ENCODE data around the gene ZNF768.
A peak's percentile ranks its signal among the peaks of the same experiment; 100 is the strongest.
"Not testable (repeated sequence)": the region's sequence is repeated elsewhere in the genome, so short reads cannot be mapped to it uniquely, and the experiment has no call there.

ZNF768 gene

DNA sequence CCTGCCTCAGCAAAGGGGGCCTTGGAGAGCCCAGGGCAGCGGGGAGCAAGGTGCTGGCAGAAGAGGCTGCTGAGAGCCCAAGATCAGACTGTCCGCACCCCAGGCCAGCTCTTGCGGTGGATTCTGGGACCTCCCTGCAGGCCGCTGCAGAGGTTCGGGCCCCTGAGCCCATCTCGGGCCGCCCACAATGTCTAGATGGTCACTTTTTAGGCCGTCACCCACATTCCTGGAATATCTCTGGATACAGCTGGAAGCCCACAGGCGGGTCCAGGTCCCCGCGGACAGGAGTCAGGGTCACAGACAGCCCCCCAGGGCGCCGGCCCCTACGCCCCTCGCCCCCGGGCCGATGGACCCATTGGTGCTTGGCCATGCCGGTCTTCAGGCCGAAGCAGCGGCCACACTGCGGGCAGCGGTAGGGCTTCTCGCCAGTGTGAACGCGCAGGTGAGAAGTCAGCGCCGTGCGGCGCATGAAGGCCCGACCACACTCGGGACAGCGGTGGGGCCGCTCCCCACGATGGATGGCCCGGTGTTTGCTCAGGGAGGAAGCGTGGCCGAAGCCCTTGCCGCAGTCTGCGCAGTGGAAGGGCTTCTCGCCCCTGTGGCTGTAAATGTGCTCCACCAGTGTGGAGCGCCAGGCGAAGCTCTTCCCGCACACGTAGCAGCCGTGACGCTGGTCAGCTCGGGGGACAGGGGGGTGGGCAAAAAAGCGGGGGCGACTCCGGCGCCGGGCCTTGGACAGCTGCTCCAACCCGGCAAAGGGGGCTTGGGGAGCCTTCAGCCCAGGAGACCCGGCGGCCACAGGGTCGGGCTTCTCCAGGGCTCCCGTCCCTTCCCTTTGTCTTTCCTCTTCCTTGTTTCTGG, 6.1 kb upstream of the ZNF768 start:
- no peak for DNase-seq

DNA sequence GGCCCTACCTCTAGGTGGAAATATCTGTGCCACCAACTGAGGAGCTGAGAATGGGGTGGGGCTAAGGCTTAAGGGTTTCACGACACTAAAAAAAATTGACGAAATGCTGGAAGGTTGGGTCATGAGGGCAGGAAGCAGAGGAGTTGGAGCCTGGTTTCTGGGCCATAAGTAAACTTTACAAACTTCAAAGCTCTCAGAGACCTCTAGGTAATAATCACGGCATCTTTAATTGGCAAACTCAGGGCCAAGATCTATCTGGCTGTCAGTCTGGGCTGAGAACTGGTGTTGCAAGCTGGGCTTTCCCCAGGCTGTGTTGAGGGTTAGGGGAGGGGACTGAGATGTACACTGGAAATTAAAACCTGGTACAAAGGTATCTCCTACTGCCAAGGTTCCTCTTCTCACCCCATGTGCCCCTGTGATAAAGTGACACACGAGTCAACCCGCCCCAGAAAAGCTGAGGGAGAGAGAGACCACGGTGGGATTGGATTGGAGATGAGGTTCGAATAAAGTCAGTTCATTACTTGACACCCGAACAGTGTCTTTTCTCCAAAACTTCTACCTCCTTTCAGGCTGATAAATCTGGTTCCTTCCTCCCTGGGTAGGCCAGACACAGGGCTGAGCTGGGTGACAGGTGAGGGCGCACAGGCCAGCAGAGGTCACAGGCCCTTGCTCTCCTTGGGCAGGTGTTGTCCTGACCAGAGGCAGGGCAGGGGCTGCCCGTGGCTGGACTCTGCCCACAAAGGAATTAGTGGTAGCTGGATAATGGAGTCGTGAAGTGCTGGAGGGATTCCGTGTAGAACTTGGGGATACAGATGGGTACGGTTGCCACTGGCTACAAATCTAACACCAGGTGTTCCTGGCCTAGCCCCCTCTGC, 4.0 kb upstream of the ZNF768 start:
- peak; percentile 52 for DNase-seq

DNA sequence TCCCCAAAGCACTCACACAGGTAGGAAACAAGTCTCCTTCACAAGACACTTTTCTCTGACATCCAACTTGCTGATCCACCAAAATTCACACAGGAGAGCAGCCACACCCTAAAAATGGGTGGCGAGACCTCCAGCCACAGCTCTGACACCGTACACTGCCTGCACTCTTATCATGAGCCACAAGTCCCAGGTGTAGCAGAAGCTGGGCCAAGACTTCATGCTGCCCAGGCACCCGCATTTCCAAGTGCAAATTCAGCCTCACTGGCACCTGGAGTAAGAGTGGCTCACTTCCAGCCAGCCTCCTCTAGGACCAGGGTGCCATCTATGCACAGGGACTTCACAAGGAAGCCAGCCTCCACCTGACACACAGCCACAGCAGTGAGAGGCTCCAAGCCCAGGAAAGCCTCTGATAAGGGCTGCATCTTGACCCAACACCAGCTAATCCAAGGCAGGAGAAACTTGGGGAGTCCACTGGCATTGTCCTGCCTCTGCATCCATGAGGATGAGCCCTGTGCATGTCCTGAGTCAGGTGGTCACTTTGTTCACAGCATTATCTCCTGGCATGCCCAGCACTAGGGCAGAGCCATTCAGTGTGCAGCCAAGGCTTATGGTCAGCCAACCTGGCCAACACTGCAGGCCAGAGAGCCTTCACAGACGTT, 2.6 kb upstream of the ZNF768 start:
- DNase-seq = peak; percentile 56

DNA sequence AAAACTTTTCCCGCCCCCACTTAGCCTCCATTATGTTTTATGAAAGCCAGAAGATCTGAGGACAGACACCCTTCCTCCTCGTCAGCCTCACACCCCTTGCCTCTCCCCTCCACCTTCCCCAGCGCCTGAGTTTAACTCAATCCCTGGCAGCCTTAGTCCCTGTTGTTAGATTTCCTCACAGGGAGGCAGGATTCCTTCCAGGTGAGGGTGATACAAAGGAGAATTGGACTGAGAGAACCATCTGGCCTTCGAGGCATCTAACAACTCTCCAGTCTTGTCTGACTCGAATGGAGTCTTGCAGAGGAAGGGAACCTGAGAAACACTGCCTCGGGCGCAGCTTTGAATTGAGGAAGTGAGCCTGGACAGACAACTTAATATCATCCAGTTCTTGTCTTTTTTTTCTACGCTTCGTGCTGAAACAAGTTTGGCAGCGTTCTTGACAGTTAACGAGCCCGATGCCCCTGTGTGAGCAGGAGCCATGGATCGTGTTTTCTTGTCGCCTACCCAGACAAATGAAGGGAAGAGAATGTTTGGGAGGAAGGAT, 1.3 kb upstream of the ZNF768 start:
- peak; percentile 88 for DNase-seq

DNA sequence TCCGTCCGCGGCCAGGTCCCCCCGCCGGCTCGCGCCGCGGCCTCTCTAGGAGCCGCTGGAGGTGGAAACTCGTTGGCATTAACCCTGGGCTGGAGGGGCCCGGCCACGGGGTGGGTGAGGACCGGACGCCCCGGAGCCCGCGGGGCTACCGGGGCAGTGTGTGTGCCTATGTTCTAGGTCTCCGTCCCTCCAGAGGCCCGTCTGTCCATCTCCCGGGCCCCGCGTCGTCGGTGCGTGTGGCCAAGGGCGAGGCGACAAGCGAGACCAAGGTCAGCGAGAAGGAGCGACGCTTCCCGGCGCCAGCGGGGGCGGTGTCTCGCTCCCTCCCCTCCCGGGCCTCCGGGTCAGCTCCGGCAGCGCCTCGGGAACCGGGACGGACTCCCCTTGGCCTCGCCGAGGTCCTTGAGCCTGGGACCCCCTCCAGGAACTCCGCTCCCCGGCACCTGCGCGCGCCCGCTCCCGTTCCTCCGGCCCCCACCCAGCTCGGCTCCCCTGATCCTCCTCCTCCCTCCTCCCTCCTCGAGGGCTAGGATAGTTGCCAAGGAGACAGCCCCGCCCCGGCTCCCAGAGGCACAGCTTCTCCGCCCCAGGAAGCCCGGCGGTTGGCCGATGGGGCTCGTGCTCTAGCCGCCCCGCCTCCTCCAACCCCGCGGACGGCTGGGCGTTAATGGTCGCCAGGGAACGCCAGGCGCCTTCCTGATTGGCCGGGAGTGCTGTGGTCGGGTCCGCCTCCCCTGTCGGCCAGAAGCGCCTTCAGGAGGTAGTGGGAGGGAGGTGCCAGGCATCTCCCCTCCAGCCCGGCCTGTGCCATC, 663 bp upstream of the ZNF768 start:
- DNase-seq = peak; percentile 100

DNA sequence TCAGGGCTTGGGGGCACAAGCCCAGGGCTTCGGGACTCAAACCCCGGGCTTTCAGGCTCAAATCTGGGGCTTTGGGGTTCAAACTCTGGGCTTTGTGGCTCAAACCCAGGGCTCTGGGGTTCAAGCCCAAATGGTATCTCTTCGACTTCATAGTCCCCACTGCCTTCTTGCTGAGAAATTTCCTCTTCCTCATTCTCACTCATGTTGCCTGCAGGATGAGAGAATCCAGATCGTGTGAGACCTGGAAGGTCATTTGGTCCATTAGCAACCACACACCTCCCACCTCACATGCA, 576 bp downstream of the ZNF768 start:
- DNase-seq = no peak

DNA sequence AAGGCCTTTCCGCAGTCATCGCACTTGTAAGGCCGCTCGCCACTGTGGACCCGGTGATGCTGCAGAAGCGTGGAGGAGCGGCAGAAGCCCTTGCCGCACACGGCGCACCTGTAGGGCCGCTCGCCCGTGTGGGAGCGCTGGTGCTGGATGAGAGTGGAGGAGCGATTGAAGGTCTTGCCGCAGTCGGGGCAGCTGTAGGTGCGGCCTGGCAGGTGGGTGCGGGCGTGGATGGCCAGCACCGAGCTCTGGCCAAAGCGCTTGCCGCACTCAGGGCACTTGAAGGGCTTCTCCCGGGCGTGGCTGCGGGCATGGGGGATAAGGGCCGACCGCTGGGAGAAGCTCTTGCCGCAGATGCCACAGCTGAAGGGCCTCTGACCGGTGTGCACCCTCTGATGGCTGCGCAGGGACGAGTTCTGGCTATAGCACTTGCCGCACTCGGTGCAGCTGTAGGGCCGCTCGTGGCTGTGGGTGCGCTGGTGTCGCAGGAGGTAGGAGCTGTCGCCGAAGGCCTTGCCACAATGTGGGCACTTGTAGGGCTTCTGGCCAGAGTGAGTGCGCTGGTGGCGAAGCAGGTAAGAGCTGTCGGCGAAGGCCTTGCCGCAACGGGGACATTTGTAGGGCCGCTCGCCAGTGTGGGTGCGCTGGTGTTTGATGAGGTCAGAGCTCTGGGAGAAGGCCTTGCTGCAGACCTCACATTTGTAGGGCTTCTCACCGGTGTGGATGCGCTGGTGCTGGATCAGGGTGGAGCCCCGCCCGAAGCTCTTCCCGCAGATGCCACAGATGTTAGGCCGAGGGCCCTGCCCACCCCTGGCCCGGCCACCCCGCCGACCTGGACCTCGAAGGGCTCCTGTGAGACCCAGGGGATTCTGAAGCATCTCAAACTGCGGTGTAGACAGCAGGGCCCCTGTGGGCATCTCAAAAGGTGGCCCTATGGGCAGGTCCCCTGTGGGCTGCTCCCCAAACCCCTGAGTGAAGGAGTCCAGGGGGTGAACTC, 1.5 kb downstream of the ZNF768 start:
- no peak for DNase-seq

DNA sequence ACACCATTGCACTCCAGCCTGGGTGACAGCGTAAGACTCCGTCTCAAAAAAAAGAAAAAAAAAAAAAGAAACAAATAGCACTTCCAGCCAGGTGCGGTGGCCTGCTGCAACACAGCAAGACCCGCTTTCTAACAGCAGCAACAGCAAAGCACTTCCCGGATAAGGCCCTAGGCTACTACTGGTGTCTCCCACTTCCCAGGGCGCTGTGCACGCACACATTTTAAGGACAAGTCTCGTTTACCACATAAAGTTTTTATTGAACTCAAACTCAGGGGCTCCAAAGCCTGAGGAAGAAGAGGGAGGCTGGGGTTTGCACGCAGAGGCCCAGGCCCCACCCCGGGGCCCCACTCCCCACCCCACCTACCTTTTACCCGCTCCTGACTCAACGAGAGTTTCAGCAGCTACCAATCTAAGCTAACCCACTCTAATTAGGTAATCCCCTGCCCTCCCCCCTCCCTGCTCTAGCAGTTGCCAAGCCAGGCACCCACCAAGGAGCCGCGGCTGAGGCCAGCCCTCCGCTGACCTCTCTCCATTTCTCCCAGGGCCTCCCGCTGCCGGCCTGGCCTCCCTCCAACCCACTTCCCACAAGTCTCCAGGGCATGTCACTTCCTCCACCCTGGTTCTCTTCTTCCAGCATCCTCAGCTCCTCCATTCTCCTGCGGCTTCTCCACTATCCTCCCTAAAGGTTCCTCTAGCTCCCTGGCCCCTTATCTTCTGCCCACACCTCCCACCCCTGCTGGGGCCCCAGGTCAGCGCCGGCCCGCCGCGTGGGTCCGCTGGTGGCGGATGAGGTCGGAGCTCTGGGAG, 2.4 kb downstream of the ZNF768 start:
- no peak for DNase-seq

DNA sequence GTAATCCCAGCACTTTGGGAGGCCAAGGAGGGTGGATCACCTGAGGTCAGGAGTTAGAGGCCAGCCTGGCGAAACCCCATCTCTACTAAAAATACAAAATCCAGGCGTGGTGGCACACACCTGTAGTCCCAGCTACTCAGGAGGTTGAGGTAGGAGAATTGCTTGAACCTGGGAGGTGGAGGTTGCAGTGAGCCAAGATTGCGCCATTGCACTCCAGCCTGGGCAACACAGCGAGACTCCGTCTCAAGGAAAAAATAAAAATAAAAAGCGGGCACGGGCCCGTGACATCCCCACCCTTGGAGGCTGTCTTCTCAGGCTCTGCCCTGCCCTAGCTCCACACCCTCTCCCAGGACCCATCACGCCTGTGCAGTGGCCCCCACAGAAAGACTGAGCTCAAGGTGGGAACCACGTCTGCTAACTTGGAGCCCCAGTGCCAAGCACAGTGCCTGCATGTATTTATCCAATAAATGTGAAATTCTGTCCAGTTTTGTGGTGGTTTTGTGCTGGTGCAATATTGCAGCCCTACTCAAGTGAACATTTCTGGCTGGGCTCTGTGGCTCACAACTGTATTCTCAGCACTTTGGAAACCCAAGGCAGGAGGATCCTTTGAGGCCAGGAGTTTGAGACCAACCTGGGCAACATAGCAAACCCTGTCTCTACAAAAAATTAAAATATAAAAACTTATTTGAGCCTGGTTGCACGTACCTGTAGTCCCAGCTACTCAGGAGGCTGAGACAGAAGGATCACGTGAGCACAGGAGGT, 3.5 kb downstream of the ZNF768 start:
- not testable (repeated sequence) for DNase-seq

DNA sequence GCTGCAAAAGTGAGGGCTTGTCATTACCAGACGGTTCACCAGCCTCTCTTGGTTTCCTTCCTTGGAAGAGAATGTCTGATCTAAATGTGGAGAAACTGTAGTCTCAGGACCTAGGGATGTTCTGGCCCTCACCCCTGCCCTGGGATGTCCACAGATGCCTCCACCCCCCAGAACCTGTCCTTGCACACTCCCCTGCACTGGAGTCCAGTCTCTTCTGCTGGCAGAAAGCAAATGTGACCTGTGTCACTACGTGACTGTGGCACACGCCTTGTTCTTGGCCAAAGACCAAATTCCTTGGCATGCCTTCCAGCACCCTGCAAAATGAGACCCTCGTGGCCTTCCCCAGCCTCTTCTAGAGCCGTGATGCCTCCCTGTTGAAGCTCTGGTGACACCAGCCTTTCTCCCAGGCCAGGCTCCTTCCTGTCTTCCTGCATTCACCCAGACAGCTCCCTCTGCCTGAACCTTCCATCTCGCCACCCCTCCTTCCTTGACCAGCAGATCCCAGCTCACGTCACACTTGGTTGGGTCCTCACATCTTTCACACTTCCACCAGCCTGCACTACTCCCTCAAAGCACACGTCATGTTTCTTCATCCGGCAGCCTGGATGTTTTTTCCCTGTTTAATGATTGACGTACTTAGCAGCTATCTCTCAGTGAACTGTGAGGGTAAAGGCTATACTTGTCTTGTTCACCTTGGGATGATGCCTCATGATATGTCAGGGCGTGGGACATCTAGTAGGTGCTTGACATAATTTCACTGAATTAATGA, 4.3 kb downstream of the ZNF768 start:
- DNase-seq = no peak

DNA sequence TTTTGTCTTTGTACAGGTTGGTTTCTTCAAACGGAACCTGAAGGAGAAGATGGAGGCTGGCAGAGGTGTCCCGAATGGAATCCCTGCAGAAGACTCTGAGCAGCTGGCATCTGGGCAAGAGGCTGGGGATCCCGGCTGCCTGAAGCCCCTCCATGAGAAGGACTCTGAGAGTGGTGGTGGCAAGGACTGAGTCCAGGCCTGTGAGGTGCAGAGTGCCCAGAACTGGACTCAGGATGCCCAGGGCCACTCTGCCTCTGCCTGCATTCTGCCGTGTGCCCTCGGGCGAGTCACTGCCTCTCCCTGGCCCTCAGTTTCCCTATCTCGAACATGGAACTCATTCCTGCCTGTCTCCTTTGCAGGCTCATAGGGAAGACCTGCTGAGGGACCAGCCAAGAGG, 4.9 kb downstream of the ZNF768 start:
- DNase-seq = no peak

DNA sequence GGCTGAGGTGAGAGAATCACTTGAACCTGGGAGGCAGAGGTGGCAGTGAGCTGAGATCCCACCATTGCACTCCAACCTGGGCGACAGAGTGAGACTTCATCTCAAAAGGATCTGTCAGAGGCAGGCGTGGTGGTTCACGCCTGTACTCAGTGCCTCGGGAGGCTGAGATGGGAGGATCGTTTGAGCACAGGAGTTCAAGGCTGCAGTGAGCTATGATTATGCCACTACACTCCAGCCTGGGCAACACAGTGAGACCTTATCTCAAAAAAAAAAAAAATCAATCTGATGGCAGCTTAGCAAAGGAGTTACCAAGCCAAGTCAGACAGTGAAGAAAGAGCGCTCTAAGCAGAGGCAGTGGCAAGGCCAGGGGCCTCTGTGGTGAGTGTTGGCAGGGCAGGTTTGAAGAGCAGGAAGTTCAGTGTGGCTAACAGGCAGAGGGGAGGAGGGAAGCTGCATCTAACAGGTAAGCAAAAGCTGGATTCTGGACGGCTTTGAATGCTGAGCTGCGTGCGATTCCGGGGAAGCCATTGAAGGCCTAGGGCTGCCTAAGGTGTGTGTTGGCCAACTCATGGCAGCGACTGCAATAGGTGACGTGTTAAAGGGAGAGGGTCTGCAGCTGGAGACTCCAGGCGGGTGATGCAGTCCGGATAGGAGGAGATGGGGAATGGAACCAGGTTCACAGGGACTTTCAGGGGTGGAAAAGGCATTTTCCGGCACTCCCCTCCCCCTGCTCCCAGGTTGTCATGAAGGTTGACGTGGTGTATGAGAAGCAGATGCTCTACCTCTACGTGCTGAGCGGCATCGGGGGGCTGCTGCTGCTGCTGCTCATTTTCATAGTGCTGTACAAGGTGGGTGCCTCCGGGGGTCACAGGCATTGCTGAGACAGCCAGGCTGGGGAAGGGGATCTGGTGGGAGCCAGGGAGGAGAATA, 7.0 kb downstream of the ZNF768 start:
- no peak for DNase-seq

DNA sequence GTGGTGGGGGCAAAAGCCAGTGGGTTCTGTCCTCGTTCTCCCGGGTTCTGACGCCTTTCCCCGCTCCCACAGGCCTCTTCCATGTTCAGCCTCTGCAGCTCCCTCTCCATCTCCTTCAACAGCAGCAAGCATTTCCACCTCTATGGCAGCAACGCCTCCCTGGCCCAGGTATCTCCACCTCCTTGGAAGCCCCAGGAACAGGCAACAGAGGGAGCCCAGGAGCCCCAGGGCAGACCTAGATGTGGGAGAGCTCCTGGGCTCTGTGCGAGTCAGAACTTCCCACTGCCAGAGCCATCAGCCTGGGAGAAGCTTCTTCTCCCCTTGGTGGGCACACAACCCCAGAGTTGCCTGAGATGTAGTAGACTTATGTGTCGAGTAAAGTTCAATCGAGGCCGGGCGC, 7.8 kb downstream of the ZNF768 start:
- DNase-seq = no peak

DNA sequence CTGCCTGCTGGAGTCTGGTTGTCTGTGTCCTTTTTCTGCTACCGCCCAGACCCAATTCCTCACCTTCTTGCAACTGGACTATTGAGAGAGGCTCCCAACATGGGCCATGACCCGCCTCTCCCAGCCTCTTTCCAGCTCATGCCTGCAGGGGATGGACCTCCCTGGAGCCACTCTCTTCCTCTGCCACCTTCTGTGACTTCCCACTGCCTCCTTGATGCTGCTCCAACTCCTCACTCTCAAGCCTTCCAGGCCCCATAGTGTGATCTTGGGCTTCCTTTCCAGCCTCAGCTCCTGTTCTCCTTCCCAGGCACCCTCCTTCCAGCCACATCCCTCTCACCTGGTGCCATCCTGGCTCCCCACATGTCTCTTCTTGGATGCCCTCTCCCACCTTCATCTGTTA, 11.1 kb downstream of the ZNF768 start:
- DNase-seq = no peak

DNA sequence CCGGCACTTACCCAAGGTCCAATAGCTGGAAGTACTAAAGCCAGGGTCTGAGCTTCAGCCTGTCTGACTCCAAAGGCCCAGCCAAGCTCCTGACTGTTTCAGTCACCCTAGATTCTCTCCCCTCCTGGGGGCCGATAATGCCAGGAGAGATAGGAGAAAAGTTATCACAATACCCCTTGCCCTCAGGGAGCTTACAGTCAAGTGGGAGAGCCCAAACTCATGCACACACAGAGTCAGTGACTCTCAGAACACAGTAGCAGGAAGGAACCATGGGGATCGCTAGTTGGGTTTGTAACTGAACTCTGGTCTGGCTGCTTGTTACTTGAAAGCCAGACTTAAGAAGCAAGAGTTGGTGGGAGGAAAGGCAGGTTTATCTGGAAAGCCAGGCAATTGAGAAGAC, 14.9 kb downstream of the ZNF768 start:
- DNase-seq = no peak

DNA sequence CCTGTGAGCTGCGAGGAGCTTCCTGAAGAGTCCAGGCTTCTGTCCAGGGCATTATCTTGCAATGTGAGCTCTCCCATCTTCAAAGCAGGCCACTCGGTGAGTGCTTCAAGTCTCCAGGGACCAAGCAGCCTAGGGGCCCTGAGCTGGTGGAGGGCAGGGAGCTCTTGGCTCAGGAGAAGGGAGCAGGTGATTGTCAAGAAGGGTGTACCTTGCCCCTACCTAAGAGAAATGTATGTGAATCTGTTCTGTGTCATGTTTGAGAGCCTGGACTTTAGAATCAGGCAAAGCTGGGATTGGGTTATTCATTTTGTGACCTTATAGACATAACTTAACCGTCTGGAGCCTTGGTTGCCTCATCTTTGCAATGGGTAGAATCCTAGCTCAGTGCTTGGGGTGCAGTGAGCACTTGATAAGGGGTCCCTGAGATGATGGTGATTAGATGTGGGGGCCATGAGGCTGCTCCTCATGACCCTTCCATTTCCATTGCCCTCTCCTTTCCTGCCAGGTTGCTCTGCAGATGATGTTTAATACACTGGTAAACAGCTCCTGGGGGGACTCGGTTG, 15.9 kb downstream of the ZNF768 start:
- no peak for DNase-seq

DNA sequence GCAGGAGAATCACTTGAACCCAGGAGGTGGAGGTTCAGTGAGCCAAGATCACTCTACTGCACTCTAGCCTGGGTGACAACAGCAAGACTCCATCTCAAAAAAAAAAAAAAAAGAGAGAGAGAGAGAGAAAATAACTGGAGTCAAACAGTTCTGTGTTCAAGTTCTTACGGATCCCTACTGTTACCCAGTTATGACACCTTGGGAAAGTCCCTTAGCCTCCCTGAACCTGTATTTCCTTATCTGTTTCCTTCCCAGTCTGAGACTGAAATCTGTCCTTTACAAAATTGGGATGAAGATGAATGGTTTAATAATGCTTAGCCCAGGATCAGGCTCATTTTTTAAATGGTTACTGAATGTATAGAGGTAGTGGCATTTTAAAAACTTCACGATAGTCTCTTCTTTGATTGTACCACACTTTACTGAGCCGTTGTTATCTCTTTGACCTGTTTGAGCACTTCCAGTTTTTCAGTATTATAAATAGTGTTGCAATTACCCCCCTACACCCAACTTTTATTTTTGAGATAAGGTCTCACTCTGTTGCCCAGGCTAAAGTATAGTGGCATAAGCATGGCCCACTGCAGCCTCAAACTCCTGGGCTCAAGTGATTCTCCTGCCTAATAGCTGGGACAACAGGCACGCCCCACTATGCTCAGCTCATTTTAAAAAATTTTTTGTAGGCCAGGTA, 17.1 kb downstream of the ZNF768 start:
- DNase-seq = peak; percentile 69
